ENCODE results near the gene TEAD1. TPM values are rescaled to one million over a fixed set of nuclear protein-coding genes. Genes with fewer than 3 reads are reported as not detected.

Gene TEAD1
- total and polyA plus RNA-seq, 9 of the 15 experiments (the other 6 are each of a cell fraction or from before 2014, with no cell fraction given) = 1.7 to 17.7 (median 10.8) TPM

DNA sequence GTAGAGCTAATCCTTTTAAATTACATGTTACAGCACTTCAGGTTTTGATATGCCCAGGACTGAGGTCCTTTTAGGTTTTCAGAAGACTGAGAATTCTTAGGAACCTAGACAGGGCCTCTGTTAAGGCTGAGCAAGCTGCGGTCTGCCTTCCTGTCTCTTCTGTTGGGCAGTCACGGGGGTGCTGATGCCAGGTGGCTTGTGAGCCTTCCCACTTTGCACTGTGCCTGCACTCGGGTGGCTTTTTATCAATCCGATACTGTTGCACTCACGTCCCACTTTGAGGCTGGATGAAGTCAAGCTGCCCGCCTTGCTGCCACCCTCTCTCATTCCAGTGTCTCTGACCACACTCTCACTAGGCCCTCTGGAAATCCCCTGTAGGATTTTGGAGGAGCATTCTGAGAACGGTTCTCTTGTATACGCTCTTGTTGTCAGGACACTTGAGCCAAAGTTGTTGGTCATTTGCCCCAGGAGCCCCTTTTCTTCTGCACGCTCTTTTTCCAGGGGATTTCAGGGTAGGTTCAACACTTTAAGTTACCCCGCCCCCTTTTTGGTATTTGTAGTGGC lies 141.8 kb downstream of the TEAD1 start:
- H3K27ac ChIP-seq (ENCODE audit: extremely low read depth, low read depth, low read length) = no peak overlapping the region
- CTCF ChIA-PET (ENCODE audit: low intra/inter-chr PET ratio) = no interaction called here
- peaks cover 18 to 46% of the 10 kb centered on the region in 2 experiments for H3K4me1 ChIP-seq (replicated peaks in 1 of 2; ENCODE audit: control insufficient read depth in 2 of 2, insufficient read depth in 2 of 2, low read length in 2 of 2)
- ATAC-seq (no peak), DNase-seq (ENCODE audit: extremely low read depth in 1 of 4, low spot score in 3 of 4) (no peak), FAIRE-seq (no peak)
- H3K4me2 ChIP-seq (ENCODE audit: insufficient read depth, low read length) = no peak overlapping the region
- no peaks in the 10 kb centered on the region for H3K9me1 ChIP-seq (ENCODE audit: control insufficient read depth, insufficient read depth, low read length)
- intact Hi-C loops (cut with micrococcal nuclease) = no loop called here
- TF ChIP-seq U2AF2 (optimal IDR thresholded peaks at IDR 0.05; ENCODE audit: low read depth, low read length) (no peak), ZNF707 (CRISPR knock-in tag; conservative IDR thresholded peaks at IDR 0.05) (no peak), SRSF3 (IDR thresholded peaks at IDR 0.05; ENCODE audit: insufficient read depth, low read length) (no peak), ZNF561 (CRISPR knock-in tag; conservative IDR thresholded peaks at IDR 0.05) (no peak), SREBF2 (CRISPR knock-in tag; IDR thresholded peaks at IDR 0.05) (no peak), ZNF146 (CRISPR knock-in tag; IDR thresholded peaks at IDR 0.05; ENCODE audit: unreplicated experiment) (no peak), TCFL5 (CRISPR knock-in tag; conservative IDR thresholded peaks at IDR 0.05) (no peak), ETV6 (IDR thresholded peaks at IDR 0.05; ENCODE audit: borderline replicate concordance in 1 of 2, low read depth in 2 of 2, low read length in 1 of 2) (no peak), ETV6 (CRISPR knock-in tag; IDR thresholded peaks at IDR 0.05; ENCODE audit: borderline replicate concordance) (no peak)
- no peaks in the 10 kb centered on the region for H3K9me3 ChIP-seq (replicated peaks; ENCODE audit: control insufficient read depth, insufficient read depth, low read depth, low read length)
- H3K36me3 ChIP-seq (ENCODE audit: control insufficient read depth, insufficient read depth, low read length) = no peaks in the 10 kb centered on the region
- no peak overlapping the region for H2AFZ ChIP-seq (ENCODE audit: low read depth, low read length)
- peaks cover 12% of the 10 kb centered on the region; the same call in 2 of the 3 replicates for H3K79me2 ChIP-seq (ENCODE audit: control insufficient read depth, insufficient read depth, low read length)
- no TSS peak for BruUV-seq (replicated peaks)
- no peaks in the 10 kb centered on the region for H3K27me3 ChIP-seq (ENCODE audit: control insufficient read depth in 2 of 2, insufficient read depth in 2 of 2, low read length in 2 of 2)
- no peak overlapping the region for H3K4me3 ChIP-seq
- POLR2A ChIA-PET = interaction anchor here (0.5 to 1.9 kb wide), 3 partner anchors 9 to 31 kb away, joined by 3 to 6 read pairs (median 5); no protein-coding TSS in a partner anchor
- H3K9ac ChIP-seq (ENCODE audit: insufficient read depth in 1 of 2, low read depth in 2 of 2, low read length in 2 of 2) = no peak overlapping the region
- in situ Hi-C loops (cut with MboI) = no loop called here
- 88% methylated on average over 10 of the region's 10 CpGs for WGBS (ENCODE audit: insufficient coverage, low coverage, missing lambda C conversion rate)
- peaks cover 6% of the 10 kb centered on the region; the same call in 1 of the 2 replicates for H4K20me1 ChIP-seq (replicated peaks; ENCODE audit: control insufficient read depth, insufficient read depth, low read length)
